GM19240 (cell line): ENCODE measurements around the gene INO80E.

Experiments used
- DNase-seq: peaks from one replicate; pipeline ENCODE4 v3.0.0; 2011; ENCODE audit warnings: low spot score; ENCODE audit not compliant: insufficient read length

The INO80E gene

DNA sequence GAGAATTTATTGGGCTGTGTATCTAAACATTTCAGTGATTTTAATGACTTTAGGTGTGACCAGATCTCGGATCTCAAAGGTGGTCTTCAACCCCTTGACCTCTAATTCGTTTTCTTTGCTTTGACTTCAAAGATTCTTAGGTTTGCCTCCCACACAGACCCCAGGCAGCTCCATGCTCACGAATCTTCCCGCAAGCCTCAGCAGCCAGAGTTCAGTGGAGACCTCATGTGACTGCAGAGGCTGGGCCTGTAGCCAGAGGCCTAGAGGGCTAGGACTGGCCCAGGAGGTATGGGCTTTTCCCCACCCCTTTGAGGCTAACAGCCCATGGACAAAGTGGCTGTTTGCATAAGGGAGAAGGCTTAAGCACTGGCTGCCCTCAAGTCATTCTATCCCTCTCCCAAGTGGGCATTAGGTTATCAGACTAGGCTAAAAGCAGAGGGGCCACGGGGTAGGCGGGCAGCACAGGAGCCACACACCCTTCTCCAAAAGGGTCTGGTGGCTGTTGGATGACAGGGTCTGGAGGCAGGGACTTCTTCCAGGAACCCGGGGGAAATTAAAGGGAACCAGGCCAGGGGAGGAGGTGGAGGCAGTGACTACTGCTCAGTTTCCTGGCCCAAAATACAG, 3.6 kb upstream of the INO80E start:
- DNase-seq: no peak

DNA sequence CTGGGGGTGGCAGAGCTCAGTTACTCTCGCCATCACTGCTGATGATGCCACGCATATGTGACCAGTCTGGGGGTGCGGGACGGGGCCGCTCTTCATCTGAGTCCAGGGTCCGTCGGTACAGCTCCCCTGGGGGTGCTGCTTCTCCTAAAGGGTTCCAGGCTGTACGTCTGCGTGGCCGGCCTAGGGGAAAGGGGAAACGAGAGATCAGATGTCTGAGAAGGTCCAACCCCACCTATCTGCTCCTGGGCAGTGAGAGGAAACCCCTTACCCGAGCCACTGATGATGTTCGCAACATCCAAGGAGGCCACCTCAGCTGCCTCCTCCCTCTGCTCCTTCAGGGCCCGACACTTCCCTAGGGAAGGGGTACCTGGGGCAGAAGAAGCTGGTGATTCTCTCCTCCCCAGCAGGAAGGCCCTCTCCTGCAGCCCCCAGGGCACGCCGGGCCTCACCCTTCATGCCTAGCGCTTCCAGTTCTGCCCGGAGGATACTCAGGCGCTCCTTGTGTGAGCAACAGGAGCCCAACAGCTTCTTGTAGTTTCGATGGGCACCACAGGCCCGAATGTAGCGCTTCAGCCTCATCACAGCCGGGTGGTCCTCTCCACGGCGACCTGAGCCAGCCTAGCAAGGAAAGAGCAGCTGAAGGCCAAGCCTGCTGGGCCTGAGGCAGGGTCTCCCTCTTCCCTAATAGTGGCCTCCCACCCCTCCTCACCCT, 2.7 kb upstream of the INO80E start:
- no peak for DNase-seq

DNA sequence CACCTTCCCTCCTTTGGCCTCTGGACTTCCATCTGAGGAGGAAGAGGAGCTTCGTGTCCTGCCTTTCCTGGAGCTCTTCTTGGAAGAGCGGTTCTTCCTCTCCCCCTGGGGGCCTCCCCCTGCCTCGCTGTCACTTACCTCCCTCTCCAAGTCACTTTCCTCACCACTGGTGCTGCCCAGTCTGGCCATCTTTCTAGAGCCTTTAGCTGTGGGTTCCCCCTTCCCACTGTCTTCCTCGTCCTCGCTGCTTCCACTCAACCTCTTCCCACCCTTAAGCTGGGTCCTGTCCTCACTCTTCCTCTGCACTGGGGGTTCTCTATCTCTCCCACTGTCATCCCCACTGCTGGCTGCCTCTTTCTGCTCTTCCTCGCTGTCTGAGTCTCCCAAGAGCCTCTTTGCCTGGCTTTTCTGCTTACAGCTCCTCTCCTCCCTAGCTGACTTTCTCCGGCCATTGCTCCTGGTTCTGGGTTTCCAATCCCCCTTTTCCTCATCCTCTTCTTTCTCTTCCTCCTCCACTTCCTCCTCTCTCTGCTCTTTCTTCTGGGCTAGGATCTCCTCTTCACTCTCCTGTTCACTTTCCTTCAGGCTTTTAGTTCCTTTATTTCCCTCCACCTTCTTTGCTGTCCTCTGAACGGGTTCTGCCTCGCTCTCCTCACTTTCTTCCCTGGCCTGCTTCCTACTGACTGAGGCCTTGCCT, 2.0 kb upstream of the INO80E start:
- no peak for DNase-seq

DNA sequence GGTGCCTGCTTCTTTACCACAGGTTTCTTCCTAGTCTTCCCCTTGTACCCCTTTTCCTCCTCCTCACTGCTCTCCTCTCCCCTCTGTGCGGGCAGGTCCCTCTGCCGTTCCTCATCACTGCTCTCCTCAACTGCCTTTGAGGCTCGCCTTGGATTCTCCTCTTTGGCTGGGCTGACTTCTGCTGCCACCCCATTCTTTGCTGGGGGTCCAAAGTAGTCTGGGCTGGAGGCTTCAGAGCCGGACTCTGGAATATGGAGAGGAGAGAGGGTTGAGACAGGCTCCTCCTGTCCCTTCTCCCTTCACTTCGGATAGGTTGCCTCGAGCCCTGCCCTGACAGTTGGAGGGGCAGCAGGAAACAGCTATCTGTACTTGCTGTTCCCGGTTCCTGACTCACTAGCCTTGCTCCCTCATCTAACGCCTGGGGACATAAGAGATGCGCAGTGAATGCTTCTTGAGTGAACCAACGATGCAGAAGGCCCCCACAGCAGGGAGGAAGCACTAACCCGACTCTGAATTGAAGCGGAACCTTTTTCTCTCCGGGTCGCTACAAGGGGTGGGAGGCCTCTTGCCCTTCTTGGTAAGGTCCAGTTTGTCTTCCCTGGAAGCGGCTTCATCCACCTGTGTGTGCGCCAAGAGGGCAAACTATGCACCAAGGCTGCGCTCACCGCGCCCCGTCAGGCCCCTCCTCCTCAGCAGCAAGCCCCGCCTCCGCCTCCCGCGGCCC, 1.3 kb upstream of the INO80E start:
- peak; percentile 88 for DNase-seq

DNA sequence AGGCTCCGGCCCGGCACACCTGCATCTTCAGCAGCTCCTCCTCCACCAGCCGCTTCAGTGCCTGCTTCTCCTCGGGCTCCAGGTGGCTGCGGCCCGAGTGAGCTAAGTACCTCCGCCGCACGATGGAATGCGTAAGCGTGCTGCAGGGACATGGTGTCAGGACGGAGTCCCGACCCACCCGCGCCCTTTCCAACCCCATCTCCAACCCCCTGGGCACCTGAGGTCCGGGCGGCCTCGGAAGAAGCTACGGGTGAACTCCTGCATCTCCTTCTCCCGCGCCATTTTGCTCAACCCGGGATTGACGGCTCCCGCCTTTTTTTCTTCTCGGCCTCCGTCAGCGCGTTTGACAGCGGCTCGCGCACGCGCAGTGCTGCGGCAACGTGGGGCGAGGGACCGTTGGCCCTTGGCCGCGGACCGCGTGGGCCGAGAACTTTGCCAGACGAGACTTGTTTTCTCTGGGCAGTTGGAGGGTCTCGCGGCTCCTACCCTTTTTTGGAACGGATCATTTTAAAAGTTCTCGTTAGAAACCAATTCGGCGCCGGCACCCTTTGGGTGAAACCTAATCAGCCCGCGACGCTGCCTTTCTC, 624 bp upstream of the INO80E start, which contains the start of gene HIRIP3:
Gene HIRIP3 (minus strand): TSS at position 294 of the 587 bp plus-strand sequence. CDS start 12 bp downstream, at position 282.
- DNase-seq: peak; percentile 95

DNA sequence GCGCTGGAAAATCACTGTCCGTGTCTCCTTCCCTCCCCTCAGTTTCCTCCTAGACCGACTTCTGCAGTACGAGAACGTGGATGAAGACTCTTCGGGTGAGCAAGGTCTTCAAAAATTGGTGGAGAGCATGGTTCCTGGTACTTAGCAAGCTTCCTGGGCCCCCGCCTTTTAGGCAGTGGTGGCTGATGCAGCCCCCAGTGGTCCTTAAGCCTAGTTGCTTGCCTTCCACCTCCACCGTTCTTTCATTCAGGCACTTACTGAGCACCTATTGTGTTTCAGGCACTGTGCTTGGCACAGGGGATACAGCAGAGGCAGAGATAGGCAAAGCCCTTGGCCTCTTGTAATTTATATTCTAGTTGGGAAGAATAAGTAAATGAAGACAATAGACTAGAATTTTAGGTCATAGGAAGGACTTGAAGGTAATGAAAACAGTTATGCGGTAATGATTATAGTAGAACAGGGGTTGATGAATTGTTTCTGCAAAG, 767 bp downstream of the INO80E start:
- DNase-seq: no peak

DNA sequence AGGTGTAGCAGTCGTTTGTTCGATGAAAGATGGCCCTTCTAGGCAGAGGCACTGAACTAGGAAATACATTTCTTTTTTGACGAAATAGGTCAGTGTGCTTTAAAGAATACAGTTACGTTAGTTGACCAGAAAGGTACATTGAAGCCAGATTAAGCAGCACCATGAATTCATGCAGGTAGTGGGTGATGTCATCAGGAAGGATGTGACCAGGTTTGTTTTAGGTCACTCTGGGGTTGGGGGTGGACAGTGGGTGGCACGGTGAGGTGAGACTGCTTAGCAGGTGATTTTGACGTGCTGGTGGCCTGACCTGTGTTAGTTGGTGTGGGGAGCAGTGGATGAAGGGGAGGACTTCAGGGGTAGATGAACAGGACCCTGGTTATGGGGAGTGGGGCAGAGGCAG, 3.6 kb downstream of the INO80E start:
- no peak for DNase-seq

DNA sequence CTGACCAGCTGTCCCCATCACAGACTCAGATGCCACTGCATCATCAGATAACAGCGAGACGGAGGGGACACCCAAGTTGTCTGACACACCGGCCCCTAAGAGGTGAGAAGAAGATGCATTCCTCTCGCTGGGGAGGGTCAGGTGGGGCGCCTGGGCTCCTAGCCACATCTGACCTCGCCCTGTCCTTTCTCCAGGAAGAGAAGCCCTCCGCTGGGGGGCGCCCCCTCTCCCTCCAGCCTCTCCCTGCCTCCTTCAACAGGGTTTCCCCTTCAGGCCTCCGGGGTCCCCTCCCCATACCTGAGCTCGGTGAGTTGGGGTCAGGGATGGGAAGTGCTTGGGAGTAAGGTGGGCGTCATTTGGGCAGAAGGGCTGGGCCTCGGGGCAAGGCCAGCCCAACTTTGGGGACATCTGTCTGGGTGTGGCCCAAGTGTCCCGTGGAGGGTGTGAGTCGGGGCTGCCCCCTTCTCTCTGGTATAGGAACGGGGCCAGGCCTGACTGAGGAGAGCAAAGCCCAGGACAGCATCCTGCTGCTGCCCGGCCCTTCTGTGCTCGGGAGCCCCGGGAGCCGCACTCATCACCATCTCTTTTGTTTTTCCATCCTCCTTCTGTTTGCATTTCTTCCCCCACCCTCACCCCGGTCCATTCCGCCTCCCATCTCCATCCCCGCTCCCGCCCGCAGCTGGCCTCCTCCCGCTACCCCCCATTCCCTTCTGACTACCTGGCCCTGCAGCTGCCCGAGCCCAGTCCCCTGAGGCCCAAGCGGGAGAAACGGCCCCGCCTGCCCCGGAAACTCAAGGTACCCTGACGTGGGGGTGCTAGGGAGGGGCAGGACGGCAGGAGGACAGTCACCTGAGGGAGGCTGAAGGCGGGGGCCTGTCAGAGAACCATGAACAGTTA, 4.9 kb downstream of the INO80E start:
- no peak for DNase-seq

DNA sequence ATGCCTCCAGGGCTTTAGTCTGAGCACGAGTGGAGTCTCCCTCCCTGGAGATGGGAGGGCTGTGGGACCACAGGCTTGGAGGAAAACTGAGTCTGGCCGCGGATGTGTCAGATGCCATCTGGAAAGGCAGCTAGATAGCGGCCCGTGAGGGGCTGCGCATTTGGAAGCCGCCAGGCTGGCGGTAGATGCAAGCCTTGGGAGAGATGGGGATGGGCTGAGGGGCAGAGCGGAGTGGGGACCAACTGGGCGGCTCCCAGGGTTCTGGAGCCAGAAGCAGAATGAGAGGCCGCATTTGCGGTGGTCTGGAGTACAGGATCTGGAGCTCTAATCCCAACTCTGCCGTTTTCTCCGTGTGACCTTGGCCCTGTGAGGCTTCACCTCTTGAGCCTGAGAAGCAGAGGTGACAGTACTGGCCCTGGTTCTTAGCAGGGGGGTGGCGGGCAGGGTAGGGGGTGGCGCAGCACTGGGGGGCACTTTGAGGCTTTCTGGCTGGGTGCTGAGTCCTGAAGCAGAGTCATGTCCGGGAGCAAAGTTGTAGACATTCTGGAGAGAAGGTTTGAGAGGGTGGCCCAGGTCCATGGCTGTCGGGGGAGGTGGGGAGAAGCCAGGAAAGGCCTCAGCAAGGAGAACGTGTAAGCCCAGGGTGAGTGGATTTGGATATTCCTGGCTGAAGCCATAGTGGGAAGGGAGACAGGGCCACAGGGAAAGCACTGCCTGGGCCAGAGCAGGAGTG, 6.7 kb downstream of the INO80E start:
- no peak for DNase-seq

DNA sequence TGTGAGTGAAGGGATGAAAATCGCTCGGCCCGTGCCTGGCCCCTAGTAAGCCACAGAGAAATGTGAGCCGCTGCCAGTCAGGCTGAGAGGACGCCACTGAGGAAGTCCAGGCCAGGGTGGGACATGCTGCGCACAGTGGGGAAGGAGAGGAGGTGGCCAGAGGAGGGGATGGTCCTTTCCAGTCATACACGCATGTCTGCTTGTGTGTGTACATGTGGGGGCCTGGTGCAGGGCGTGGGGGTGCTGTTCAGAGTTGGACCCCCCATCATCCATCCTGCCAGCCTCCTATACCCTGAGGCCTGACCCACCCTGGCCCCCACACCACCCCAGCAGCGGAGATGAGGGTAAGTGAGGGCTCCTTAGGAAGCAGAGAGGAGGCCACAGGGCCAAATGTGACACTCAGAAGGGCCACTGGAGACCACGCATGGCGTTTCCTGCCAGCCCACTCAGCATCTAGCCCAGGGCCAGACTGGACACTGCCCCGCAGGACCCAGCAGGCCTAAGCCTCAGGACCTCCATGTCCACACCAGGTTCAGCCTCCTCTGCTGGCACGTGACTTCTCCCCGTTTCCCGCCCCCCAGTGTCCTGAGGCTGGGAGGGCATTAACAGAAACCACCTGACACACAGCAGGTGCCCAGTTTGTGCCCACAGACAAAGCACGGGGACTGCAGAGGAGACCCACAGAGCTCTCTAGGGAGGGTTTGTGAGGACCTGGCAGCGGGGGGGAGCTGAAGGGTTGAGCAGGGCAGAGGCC, 7.8 kb downstream of the INO80E start:
- no peak for DNase-seq

DNA sequence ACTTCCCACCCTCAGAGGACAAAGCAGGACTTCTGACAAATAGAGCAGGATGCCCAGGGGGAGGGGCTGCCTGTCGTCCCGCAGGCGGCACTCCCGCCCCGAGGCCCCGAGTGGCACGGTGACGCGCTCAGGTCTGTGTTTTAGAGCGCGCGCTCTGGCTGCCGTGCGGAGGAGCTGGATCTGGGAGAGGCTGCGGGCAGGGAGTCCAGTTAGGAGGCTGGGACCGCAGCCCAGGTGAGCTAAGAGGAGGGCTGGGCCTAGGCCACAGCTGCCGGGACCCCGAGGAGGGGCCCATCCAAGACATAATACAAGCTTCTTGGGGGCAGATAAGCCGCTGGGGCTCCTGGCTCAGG, 8.4 kb downstream of the INO80E start:
- DNase-seq: no peak

DNA sequence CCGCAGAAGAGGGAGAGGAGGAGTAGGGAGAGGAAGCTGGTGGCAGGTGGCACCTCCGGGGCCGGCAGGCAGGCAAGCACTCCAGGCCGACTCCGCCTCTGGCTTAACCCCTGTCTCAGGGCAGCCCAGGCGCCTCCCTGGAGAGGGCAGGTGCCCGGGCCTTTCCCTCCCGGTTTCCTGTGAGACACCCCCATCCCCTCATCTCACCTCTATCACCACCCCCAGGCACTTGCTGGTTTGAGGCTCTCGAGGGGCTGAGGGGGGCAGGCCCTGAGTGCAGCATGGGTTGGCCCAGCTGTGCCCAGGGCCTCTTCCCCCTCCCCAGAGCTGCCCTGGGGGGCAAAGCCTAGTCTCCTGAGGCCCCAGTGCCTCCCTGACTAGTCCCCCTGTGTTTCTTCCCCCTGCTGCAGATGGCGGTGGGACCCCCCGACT, 8.8 kb downstream of the INO80E start:
- no peak for DNase-seq

DNA sequence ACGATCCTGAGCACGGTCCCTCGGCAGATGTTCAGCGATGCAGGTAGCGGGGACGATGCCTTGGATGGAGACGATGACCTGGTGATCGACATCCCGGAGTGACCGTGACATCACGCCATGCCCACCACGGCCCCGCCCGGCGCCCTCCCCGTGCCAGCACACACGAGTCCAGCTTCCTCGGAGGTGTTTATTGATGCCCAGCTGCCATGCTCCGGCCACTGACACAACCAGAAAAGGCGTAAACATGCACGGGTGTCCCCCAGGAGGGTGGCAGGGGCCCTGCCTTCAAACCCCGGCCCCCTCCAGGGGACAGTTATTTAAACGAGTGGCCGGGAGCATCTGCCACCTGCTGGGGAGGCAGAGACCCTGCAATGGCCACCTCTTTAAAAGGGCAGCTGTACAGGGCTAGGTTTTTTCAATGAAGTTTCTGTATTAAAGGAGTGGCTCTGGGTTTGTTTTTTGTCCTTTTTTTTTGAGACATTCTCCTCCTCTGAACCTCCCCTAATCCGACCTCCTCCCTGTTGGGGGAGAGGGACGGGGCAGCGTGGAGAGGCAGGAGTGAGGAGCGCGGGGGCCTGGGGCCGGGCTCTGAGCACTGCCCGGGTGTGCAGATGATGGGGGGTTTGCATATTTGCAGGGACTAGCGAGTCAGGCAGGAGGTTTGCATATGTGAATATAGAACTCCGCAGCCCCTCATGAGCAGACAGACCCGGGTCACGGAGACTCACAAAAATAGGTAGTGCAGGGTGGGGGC, 9.5 kb downstream of the INO80E start:
- DNase-seq: peak; percentile 71

DNA sequence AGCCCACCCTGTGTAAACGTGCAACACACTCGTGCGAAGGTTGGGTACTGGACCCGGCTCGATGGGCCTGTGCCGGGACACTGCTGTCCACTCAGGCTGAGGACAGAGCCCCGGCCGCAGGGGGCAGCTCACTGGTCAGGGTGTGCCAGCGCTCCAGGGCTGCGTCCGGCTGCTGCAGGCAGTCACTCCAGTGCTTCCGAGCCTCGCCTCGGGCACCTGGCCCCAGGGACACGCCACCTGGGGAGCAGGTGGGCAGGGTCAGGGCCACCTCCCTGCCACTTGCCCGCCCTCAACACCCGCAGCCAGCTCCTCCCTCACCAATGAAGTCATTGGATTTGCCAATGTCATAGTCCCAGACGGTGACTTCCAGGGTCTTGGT, 10.0 kb downstream of the INO80E start:
- no peak for DNase-seq

DNA sequence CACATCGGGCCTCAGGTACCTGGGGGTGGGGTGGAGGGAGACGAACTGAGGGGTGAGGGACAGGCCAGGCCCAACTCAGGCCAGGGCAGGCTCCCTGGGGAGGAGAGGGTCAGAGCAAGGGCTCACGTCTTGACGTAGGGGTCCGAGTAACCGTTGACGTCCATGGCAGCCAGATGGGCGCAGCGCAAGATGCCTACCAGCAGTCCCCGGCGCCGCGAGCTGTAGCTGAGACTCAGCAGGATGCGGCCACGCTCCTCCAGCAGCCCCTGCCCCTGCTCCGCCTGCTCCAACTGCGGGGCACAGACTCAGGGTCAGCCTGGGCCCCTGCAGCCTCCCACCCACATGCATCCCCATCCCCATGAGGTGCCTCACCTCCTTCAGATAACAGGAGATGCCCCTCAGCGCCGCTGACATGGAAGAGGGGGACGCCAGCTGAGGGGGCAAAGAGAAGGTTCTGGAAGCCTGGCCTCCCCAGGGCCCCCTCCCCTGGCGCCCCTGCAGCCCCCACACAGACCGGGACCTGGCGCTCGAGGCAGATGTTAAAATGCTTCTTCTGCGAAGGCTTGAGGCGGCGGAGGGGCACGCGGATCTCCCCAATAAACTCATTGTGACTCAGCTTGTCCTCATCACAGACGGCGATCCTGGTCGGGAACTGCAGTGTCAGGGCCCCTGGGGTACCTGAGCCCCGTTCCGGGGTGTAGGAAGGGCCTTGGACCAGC, 10.8 kb downstream of the INO80E start:
- no peak for DNase-seq

DNA sequence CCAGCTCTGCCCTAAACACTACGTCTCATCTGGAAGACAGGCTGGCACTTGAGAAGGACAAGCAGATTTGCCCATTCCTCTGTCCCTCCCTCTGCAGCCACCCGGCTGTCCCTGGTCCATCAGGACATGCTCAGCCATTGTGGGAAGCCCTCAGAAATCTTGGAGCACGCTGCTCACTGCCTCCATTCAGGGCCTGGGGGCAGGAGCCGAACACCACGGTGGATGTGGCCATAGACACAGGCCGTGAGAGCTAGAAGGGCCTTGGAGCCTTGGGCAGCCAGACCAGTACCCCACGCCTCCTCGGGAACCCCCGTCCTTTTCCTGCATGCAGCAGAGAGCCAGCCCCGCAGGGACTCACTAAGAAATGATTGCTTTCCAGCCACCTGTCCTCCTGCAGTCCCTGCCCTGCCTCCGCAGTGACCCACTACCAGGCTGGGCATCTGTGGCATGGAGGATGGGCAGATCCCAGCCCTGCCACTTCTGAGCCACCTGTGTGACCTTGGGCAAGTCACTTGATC, 11.4 kb downstream of the INO80E start:
- DNase-seq: no peak

DNA sequence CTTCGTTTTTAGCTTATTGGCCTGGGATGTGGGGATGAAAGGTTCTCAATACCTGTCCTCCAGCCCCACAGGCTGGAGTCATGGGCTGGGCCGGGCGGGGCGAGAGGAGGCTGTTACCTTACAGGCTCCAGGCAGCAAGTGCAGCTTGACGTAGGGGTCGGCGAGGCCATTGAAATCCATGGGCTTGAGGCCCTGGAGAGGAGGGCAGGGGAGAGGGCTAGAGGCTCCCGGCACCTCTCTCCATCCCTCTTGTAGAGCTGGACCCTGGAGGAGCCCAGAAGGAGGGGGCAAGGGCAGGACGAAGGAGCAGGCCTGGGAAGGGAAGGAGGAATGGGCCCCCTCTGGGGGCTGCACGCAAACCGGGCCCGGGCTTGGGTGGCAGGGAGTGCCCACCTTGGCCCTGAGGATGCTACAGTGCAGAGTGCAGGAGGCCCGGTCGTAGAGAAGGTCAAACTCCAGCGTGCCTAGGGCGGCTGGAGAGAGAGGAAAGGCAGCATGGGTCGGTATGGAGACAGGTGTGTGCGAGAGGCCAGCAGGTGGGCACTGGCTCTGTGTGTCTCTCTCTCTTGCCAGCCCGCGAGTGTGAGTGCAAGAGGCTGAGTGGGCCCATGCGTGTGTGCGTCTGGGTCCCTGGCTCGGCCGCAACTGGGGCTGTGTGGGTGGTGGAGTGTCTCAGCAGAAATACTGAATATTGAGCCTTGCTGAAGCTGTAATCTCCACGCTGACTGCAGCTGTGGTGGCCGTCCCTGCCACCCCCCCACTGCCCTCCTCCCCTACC, 13.2 kb downstream of the INO80E start:
- DNase-seq: no peak
